Amniotic epithelial cell (primary cell): ENCODE data around the gene EDDM13.
A peak's percentile ranks its signal among the peaks of the same experiment; 100 is the strongest.
"Not testable (repeated sequence)": the region's sequence is repeated elsewhere in the genome, so short reads cannot be mapped to it uniquely, and the experiment has no call there.

Source experiments
- DNase-seq: peaks from one replicate; pipeline ENCODE4 v3.0.0-alpha.2; 2010; ENCODE audit warnings: low read depth

Gene EDDM13

DNA sequence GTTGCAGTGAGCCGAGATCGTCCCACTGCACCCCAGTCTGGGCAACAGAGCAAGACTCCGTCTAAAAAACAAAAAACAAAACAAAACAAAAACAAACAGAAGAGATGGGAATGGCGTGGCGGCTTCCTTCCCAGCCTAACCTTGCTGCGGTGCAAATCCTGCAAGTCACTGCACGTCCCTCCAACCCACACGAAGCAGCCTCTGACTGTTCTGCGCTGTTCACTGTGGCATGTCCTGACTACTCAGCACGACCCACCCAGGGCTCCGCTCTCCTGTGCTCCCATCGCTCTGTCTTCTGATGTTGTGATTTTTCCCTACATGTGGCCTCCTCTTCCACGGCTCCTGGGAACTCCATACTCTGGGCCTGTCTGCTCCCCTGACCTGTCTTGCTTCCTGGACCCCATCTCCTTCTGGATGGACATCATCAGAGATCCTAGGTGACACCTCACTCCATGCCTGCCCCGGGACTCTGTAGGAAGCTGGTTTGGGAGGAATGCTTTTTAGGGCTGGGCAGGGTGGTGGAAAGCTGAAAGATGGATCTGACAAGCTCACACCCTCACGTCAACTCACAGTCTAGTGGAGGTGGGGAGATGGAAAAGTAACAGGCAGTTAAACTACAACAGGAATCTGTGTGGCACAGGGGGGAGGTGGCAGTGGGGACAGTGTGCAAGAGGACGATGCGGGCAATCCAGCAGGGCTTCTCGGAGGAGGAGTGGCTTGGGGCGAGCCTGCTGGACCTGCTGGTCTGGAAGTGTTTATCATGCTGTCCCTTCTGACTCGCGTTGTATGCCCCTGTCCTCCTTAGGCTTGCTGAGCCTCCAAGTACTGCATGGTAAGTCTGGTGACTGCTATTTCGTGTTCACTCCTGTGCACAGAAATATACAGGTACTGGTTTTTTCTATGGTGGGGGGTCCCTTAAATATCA, 23.2 kb downstream of the EDDM13 start:
- no peak for DNase-seq

DNA sequence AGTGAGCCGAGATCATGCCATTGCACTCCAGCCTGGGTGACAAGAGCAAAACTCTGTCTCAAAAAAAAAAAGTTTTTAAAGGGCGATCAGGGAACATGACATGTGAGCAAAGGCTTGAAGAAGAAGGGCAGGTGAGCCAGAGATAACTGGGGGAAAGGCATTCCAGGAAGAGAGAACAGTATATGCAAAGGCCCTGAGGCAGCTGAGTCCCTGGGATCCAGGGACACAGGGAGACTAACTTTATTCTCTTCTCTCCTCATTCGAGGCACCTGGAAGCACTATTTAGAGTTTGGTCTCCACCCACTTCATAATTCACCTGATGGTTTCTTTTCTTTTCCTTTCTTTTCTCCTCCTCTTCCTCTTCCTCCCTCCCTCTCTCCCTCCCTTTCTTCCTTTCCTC, 24.5 kb downstream of the EDDM13 start:
- DNase-seq, result no peak

DNA sequence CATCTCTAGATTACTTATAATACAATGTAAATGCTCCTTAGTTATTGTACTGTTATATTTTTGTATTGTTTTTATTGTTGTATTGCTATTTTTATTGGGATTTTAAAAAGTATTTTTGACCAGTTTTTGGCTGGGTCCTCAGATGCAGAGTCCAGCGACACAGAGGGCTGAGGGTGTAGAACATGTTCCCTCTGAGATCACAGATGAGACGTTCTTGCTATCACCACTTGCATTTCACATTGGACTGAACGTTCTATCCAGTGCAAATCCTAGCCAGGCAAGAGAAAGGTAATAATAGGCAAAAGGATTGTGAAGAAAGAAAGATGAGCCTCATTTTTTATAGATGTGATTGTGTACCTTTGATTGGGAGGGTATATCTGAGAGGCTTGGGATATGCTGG, 27.1 kb downstream of the EDDM13 start:
- no peak for DNase-seq

DNA sequence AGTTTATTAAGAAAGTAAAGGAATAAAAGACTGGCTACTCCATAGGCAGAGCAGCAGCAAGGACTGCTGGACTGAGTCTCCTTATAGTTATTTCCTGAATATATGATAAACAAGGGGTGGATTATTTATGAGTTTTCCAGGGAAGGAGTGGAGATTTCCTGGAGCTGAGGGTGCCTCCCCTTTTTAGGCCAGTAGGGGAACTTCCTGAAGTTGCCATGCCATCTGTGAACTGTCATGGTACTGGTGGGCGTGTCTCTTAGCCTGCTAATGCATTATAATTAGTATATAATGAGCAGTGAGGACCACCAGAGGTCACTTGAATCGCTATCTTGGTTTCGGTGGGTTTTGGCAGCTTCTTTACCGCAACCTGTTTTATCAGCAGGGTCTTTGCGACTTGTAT, 28.6 kb downstream of the EDDM13 start:
- peak; percentile 3 for DNase-seq

DNA sequence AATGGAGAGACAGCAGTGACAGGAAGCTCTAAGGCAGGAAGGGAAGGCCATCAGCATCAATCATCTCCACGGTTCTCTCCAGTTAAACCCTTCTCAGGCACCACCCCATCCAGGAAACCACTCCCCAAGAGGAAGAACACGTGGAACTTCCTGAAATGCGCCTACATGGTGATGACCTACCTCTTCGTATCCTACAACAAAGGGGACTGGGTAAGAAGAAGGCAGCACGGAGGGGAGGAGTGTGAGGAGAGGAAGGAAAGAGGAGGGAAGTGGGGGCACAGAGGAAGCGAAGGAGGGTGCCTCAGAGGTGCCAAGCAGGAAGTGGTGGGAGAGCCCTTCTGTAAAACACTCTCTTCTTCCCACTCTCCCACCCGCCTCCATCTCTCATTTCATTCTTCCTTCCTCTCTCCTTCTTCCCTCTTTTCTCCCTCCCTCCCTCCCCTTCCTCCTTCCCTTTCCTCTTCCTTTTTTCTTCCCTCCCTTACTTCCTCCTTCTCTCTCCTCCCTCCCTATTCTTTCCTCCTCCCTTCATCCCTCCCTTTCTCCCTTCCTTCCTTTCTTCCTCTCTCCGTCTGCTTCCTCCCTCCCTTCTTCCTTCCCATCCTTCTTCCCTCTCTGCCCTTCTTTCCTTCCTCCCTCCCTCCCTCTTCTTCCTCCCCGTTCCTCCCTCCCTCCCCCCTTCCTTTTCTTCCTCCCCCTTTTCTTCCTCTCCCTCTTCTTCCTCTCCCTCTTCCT, 29.5 kb downstream of the EDDM13 start:
- DNase-seq, result no peak

DNA sequence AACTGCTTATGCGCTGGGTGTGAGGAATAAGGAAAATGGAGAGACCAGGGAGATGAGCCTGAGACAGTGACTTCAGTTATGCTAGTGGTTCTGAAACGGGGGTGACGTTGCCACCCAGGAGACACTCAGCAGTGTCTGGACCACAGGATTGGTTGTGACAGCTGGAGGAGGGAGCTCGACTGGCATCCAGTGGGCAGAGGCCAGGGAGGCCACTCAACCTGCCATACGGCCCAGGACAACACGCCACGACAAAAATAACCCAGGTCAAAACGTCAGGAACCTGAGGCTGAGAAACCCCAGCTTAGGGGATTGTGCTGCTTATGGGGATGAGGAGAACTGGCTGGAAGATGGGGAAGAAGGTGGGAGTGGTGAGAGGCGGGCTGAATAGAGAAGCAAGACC, 31.7 kb downstream of the EDDM13 start:
- no peak for DNase-seq

DNA sequence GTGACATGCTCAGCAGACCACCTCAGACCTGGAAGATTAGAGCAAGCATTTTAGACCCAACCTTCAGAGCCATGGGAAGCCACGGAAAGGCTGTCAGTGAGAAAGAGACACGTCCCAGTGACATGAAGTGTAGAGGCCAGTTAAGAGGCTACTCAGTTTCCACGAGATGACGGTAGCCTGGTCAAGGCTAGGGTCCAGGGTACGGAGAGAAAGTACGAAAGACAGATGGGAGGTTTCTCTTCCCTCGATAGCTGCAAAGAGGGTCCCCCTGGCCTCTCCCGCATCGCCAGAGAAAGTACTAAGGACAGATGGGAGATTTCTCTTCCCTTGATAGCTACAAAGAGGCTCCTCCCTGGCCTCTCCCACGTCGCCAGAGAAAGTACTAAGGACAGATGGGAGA, 33.5 kb downstream of the EDDM13 start:
- DNase-seq, result no peak

DNA sequence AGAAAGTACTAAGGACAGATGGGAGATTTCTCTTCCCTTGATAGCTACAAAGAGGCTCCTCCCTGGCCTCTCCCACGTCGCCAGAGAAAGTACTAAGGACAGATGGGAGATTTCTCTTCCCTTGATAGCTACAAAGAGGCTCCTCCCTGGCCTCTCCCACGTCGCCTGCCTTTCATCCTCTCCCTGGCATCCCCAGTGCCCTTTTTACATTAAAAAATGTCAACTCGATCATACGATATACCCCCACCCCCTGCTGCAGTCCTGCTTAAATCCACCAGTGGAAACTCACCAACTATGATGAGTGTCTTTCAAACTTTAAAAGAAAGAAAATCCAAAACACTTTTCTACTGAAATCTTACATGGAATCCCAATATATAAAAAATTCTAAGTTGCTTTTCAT, 34.5 kb downstream of the EDDM13 start:
- not testable (repeated sequence) for DNase-seq

DNA sequence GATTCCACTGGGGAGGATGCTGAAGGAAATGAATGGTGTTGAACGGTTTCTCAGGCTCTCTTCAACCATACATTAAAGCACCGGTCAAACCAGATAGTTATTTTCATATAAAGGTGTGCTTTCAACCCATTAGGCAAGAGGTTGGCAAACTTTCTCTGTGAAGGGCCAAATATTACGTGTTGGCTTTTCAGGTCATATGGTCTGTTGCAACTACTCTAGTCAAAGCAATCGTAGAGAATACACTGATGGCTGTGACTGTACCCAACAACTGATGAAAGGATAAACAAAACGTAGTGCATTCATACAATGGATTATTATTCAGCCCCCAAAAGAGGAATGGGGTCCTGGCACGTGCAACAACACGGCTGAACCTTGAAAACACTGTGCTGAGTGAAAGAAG, 36.2 kb downstream of the EDDM13 start:
- DNase-seq, result no peak

DNA sequence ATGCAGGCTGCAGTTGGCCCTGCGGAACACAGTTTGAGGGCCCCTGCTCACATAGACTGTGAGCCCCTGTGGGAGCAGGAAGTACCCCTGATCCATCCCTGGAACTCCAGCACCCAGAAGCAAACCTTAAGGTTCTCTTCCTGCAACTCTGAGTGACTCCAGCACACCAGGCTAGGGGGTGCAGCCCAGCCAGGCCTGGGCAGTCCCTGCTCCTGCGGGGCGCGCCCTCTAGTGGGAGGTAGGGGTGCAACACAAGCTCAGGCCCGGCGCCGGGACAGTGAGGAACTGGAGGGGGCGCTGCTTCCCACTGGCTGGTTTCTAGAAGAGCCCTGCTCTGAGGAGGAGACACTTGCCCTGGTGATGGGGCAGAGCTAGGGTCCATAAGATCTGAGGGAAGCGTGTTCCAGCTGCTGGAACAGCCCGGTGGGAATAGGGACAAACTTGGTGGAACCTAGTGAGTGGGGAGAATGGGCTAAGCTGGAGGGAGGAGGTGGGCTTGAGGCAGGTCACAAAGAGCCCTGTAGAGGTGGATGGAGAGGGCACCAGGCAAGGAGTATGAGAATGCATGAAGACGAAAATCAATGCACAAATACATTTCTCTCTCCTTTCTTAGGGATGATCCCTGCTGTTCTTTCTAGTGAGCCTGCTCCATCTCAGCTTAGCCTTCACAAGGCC, 37.1 kb downstream of the EDDM13 start:
- peak; percentile 21 for DNase-seq

DNA sequence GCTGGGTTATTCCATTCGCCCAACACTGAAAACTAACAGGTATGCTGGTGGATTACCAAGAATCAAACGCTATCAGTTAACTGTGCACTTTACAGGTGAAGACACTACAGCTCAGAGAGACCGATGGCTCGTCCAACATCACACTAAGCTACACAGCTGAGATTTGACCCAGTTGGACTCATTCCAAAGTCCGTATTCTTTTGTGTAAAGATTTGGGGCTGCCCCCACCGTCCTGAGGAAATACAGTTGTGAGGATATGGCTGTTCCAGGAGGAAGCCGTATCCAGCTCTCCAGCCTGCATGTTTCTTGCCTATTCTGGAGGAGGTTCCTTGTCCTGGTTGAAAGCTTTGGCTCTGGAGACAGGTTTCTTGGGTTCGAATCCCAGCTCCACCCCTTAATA, 37.9 kb downstream of the EDDM13 start:
- DNase-seq, result no peak

DNA sequence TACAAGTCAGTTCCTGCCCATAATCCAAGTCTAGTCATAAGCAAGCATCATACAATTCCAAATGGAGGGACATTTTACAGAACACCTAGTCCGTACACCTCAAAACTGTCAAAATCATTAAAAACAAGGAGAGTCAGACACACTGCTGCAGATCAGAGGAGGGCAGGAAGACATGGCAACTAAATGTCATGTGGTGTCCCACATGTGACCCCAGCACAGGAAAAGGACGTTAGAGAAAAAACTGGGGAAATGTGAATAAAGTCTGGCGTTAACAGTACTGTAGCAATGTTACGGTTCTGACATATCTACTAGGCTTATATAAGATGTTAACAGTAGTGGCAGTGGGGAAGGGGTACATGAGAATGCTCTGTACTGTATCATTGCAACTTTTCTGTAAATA, 39.8 kb downstream of the EDDM13 start:
- DNase-seq, result no peak

DNA sequence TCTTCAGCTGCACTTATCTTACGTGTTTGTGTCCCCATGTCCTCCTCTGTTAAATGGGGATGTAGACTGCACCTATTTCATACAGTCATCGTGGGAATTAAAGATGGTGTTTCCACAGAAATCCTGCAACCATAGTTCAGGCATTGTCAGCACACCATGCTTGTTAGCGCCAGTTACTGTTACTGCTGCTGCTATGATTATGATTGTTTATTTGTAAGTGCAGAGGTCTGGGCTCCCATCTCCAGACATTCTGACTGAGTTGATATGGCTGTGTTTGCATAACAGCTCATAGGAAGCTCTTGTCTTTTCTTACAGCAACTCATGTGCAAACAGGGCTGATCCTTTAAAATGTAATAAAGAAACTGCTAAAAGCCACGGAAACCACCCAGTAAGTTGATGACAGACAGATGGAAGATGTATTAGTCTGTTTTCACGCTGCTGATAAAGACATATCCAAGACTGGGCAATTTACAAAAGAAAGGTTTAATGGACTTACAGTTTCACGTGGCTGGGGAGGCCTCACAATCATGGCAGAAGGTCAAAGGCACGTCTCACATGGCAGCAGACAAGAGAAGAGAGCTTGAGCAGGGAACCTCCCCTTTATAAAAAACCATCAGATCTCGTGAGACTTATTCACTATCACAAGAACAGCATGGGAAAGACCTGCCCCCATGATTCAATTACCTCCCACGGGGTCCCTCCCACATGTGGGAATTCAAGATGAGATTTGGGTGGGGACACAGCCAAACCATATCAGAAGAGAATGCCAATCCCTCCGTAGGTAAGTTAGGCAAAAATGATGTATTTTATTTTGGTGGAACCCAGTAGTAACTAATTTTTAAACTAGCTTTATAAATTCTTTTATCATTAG, 40.5 kb downstream of the EDDM13 start:
- DNase-seq, result peak; percentile 17

DNA sequence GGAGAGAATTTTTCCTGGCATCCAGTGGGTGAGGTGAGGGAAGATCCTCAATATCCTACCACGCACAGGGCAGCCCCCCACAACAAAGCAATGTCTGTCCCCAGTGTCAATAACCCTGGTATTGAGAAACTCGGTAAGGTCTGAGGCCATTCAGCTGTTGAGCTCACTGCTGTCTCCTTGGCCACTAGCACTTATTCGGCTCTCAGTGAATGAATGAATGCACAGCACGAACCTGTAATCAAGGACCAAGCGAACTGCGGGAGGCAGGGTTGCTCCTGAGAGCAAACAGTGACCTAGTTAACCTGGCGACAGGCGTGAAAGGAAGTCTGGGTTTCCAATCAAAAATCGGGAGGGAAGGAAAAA, 41.5 kb downstream of the EDDM13 start:
- DNase-seq, result no peak

DNA sequence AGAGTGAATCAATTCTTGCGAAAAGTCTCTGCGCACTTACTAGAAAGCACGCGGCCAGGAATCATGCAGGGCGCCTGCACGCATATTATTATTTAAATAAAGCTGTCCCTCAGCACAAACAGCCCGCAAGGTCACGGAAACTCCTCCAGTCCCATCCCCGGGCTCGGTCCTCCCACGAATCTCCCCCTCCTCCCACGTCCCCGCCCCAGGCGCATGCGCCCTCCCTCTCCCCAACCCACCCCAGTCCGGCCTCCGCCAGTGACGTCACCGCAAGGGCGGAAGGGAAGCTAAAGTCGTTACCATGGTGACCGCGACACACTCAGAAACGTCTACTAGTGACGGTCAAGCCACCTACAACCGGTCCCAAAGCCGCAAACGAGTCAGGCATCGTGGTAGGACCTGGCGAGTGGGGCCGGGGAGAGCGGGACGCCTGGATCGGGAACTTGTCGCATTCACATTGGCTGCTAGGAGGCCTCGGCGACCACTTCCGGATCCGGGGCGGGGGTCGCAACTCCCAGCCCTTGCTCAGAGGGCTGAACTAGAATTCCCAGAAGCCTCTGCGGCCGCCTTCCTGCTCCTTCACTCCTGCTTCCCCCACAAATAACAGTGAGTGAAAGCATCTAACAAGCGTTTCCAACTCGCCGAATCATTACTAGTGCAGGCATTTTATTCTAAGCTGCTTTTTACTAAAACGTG, 42.0 kb downstream of the EDDM13 start, which contains the start of gene ZSCAN5A:
Gene ZSCAN5A (minus strand): TSS at position 459 of the 696 bp plus-strand sequence. CDS start 89,793 bp downstream, outside the sequence.
- DNase-seq, result peak; percentile 91

DNA sequence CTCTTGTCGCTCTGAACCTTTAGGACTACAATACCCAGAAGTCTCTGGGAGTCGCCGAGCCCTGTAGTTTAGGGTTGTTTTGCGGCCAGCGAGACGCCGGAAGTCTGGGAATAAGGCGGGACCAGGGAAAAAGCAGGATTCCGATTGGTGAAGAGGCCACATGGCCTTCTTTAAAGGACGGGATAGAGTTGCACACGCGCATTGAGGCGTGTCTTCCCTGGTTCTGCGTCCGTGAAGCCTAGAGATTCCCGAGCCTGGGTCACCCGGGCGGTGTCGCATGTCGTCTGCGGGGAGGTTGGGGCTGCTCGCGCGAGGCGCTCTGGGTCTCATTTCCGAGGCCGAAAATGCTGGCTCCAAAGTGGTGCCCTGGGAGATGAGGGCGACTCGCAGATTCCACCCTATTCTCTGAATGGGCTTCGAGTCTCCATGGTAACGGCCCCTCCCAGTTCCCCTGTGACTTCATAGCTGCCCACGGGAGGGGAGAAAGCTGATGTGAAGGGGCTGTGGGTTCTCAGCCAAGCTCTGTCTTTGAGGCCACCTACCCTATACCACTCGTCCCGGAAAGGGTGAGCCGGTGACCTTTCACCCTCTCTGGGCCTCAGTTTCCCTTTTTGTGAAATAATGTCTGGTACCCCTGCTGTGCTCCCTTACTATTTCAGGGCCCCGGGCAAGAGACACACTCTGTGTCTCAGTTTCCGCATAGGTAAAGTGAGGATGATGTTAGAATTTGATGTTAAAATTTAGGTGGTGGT, 42.7 kb downstream of the EDDM13 start:
- peak; percentile 98 for DNase-seq

DNA sequence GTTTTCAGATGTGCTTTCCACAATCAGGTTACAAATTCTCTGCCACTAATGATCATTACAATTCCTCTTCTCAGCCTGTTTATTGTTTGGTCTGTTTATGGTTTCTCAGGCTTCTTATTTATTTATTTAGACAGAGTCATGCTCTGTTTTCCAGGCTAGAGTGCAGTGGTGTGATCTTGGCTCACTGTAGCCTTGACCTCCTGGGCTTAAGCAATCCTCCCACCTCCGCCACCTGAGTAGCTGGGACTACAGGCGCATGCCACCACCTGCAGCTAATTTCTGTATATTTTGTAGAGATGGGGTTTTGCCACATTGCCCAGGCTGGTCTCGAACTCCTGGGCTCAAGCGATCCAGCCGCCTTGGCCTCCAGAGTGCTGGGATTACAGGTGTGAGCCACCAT, 44.2 kb downstream of the EDDM13 start:
- no peak for DNase-seq

DNA sequence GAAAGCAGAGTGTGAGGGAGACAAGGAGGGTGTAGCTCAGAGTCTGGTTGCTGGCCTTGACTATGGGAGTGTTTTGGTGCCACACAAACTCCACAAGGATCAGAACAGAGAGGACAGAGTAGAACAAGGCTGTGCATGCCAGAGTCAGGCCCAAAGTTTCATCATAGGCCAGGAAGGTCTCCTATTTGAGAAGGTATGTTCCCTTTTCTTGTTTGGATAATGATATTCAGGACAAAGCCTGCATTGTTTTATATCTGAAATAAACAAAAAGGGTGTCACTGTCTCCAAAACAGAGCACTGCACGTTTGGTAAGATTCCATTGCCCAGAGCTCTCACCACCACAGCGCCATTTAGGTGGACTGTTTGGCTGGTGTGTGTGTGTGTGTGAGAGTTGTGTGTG, 45.2 kb downstream of the EDDM13 start:
- DNase-seq, result no peak

DNA sequence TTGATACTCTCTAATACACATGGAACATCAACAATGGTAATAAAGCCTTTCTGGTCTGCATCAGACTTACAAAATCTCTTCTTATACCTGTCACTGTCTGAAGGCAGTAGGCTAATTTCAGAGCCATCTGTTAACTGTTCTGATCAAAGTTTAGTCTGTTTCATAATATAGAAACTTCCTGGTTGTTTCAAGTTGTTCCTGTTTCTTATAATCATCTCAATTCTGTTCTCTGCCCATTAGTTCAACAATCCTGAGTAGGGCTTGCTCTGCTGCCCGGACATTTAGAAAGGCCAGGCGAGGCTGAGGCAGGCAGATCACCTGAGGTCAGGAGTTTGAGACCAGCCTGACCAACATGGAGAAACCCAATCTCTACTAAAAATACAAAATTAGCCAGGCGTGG, 47.4 kb downstream of the EDDM13 start:
- DNase-seq, result no peak

DNA sequence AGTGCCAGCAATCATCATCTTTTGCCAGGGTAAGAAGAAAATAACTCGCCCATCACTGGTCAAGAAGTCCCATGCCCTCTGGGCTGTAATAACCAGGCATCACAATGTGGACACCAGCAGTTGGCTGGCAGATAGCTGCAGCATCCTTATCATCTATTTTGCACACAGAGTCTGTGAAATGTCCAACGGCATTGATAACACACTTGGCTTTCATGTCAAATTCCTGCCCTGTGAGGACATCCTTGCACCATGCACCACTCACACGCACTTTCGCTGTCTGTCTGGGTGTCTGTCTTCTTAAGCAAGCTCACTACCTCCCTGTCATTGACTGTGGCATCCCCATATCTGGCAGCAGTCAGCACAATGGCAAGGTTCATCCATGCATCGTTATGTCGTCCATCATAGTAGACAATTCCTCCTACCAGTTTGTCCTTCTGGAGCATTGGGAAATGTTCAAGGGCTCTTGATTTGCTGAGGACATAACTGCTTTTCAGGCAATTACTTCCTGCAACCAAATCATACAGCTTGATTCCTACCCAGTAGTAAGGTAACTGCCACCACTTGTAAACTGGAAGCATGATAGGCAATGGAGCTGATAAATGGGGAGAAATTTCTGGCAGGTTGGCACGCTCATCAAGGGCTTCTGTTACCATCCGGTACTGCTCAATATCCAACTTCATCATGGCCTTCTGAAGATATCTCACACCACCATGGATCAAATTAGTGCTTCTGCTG, 48.9 kb downstream of the EDDM13 start:
- DNase-seq, result no peak
